ENCODE data around the gene TDRD7.
A peak's percentile ranks its signal among the peaks of the same experiment; 100 is the strongest.

Gene TDRD7

DNA sequence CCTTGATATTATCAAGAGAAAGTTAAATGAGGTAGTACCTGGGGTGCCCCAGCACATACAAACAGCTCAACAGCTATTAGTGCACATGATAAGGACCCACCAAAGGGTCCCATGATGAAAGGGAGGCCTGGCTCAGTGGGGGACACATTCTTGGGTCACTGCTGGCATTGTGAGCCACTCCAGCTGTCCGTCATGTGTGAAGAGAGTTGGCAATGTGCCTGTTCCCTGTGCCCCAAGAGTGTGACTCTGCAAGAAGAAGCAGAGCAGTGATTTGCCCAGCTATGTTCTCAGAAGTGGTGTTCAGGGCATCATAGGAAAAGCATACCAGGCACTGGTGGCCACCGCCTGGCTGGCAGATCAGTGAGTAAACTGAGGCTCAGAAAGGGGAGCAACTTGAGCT is 37.1 kb upstream of the TDRD7 start:
- Histone ChIP-seq H3K9ac (ENCODE audit: low read length) (no peak overlapping the region), H3K4me1 (ENCODE audit: control insufficient read depth, low read depth, low read length) (no peaks in the 10 kb centered on the region), H3K36me3 (ENCODE audit: control insufficient read depth, low read depth, low read length) (no peaks in the 10 kb centered on the region), H3K9me3 (ENCODE audit: control insufficient read depth, low read depth, low read length) (no peaks in the 10 kb centered on the region), H3K27ac (ENCODE audit: low read length) (no peak overlapping the region), H3K27me3 (ENCODE audit: control insufficient read depth, insufficient read depth, low read length) (no peaks in the 10 kb centered on the region), H3K4me3 (ENCODE audit: low read length) (no peak overlapping the region)

DNA sequence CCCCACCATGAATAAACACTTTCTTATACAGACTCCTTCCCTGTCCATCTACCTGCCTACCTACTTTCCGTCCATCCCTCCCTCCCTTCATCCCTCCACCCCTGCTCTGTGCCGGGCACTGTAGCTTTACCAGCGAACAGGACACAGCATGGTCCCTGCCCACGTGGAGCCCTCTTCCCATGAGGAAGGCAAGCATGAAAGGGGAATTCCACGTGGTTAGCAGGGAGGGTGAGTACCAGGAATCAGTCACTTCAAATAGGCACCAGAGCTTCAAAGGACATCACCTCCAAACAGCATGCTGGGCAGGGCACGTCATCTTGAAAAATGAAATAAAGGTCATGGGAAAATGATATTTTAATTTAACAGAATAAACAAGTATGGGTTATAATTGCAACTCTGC is 35.0 kb upstream of the TDRD7 start:
- no peaks in the 10 kb centered on the region for H3K9me3 ChIP-seq (ENCODE audit: control insufficient read depth, low read depth, low read length)
- no peaks in the 10 kb centered on the region for H3K36me3 ChIP-seq (ENCODE audit: control insufficient read depth, low read depth, low read length)
- H3K27ac ChIP-seq (ENCODE audit: low read length), result no peak overlapping the region
- no peak overlapping the region for H3K4me3 ChIP-seq (ENCODE audit: low read length)
- no peak overlapping the region for H3K9ac ChIP-seq (ENCODE audit: low read length)
- H3K4me1 ChIP-seq (ENCODE audit: control insufficient read depth, low read depth, low read length), result no peaks in the 10 kb centered on the region
- H3K27me3 ChIP-seq (ENCODE audit: control insufficient read depth, insufficient read depth, low read length), result no peaks in the 10 kb centered on the region

DNA sequence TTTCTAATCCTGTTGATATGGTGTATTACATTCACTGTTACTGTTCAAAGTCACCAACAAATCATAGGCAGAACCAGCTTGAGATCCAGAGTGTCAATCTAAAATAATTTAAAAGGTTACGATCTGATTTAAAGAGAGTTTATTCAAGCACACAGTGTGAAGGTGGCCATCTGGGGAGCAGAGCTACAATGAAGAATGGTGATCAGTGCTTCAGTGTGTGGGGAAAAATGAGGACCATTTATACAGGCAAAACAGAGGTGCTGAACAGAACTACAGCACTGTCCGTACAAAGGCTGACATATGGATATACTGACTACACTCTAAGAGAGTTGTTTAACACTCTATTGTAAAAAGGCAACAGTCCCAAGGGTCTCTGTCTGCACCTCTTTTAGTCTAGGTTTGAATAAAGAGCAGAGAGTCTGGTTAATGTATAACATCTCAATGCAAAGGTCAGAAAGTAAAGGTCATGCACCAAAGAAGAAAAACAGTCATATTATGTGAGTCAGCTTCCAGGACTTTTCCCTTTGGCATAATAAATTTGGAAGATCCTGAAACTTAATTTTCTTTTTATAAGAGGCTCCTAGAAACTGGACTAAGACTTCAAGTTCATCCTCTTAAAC is 29.7 kb upstream of the TDRD7 start:
- no peaks in the 10 kb centered on the region for H3K4me1 ChIP-seq (ENCODE audit: control insufficient read depth, low read depth, low read length)
- H3K9ac ChIP-seq (ENCODE audit: low read length), result no peak overlapping the region
- no peak overlapping the region for H3K4me3 ChIP-seq (ENCODE audit: low read length)
- peaks cover 1% of the 10 kb centered on the region for H3K27me3 ChIP-seq (ENCODE audit: control insufficient read depth, insufficient read depth, low read length)
- no peak overlapping the region for H3K27ac ChIP-seq (ENCODE audit: low read length)
- H3K36me3 ChIP-seq (ENCODE audit: control insufficient read depth, low read depth, low read length), result no peaks in the 10 kb centered on the region
- H3K9me3 ChIP-seq (ENCODE audit: control insufficient read depth, low read depth, low read length), result no peaks in the 10 kb centered on the region

DNA sequence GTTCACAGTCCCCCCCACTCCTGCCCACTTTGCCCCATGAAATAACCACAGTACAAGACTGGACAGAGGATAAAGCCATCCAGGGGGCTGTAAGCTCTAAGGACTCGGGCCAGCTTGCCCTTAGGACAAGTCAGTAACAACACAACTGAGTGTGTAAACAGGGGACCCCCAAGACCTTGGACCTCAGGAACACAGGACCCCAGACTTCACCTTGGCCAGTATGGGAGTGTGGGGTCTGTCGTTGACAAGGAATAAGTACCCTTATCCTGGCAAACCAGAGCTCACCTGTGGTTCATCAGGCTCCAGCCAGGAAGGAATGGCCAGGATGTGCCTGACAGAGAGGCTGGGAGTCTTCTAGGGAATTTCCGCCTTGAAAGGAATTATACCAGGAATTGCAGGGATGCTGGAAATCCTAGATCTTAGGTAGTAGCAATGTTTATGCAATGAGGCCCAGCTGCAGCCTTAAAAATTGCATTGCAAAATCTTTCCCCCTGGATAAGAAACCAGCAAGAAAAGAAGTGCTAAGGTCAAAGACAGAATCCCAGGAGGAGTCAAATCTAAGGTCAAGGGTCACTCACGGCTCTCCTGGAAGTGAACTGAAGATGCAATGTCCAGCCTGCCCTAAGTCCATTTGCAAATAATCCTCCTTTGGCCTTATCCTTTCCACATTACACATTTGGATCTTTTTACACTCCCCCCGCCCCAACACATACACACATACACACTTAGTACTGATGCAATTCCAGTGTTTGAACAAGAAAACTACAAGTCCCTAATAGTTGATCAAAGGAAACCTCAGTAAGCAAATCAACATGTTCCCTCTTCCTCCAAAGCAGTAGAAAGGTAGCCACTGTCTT is 27.3 kb upstream of the TDRD7 start:
- Histone ChIP-seq H3K27me3 (ENCODE audit: control insufficient read depth, insufficient read depth, low read length) (peaks cover 9% of the 10 kb centered on the region), H3K4me3 (ENCODE audit: low read length) (no peak overlapping the region), H3K4me1 (ENCODE audit: control insufficient read depth, low read depth, low read length) (peaks cover 6% of the 10 kb centered on the region), H3K36me3 (ENCODE audit: control insufficient read depth, low read depth, low read length) (no peaks in the 10 kb centered on the region), H3K9me3 (ENCODE audit: control insufficient read depth, low read depth, low read length) (no peaks in the 10 kb centered on the region), H3K27ac (ENCODE audit: low read length) (no peak overlapping the region), H3K9ac (ENCODE audit: low read length) (no peak overlapping the region)

DNA sequence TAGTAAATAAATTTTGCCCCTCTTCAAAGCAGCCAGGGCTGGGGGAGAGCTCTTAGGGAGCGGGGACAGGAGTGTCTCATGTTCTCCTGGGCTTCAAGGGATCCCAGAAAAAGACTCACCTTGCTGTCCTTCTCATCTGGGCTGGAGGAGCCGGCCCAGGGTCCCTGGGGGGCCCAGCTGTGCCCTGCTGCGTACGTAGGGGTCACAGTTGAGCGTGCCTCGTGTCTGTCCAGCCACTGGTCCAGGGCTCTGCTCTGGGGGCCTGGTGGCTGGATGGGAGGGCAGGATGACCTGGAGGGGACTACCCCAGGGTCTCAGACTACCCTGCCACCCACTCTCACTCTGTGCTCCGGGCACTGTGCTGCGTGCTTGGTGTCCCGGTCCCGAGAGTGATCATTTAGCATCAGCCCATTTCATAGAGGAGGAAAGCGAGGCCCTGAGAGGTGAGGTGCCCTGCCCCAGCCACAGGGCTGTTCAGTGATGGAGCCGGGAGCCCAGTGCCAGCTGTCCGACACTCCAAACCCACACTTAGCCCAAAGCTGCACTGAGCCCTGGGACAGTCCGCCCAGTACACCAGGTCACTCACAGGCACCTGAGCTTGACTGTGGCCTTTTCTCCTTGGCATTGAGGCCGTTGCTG is 26.2 kb upstream of the TDRD7 start:
- peaks cover 6% of the 10 kb centered on the region for H3K4me1 ChIP-seq (ENCODE audit: control insufficient read depth, low read depth, low read length)
- H3K27me3 ChIP-seq (ENCODE audit: control insufficient read depth, insufficient read depth, low read length), result peaks cover 9% of the 10 kb centered on the region
- H3K9ac ChIP-seq (ENCODE audit: low read length), result no peak overlapping the region
- H3K36me3 ChIP-seq (ENCODE audit: control insufficient read depth, low read depth, low read length), result no peaks in the 10 kb centered on the region
- no peak overlapping the region for H3K27ac ChIP-seq (ENCODE audit: low read length)
- H3K4me3 ChIP-seq (ENCODE audit: low read length), result no peak overlapping the region
- no peaks in the 10 kb centered on the region for H3K9me3 ChIP-seq (ENCODE audit: control insufficient read depth, low read depth, low read length)

DNA sequence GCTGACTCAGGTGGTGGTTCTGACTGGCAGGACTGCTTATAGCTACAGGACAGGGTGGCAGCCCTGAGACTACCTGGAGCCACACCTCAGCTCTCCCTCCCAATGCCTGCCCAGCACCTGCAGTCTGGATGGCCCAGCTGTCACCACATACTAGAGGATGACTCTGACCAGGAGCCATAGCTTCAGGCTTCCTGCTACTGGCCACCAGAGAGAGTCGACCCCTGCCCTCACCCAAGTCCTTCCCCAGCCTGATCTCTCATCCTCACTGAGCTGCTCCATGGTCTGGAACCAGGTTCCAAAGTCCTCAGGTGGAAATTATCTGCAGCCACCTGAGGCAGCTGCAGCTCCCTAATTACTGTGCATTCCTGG is 25.6 kb upstream of the TDRD7 start:
- Histone ChIP-seq H3K27ac (ENCODE audit: low read length) (no peak overlapping the region), H3K27me3 (ENCODE audit: control insufficient read depth, insufficient read depth, low read length) (peaks cover 9% of the 10 kb centered on the region), H3K9me3 (ENCODE audit: control insufficient read depth, low read depth, low read length) (no peaks in the 10 kb centered on the region), H3K36me3 (ENCODE audit: control insufficient read depth, low read depth, low read length) (no peaks in the 10 kb centered on the region), H3K4me1 (ENCODE audit: control insufficient read depth, low read depth, low read length) (peaks cover 6% of the 10 kb centered on the region), H3K4me3 (ENCODE audit: low read length) (no peak overlapping the region), H3K9ac (ENCODE audit: low read length) (no peak overlapping the region)

DNA sequence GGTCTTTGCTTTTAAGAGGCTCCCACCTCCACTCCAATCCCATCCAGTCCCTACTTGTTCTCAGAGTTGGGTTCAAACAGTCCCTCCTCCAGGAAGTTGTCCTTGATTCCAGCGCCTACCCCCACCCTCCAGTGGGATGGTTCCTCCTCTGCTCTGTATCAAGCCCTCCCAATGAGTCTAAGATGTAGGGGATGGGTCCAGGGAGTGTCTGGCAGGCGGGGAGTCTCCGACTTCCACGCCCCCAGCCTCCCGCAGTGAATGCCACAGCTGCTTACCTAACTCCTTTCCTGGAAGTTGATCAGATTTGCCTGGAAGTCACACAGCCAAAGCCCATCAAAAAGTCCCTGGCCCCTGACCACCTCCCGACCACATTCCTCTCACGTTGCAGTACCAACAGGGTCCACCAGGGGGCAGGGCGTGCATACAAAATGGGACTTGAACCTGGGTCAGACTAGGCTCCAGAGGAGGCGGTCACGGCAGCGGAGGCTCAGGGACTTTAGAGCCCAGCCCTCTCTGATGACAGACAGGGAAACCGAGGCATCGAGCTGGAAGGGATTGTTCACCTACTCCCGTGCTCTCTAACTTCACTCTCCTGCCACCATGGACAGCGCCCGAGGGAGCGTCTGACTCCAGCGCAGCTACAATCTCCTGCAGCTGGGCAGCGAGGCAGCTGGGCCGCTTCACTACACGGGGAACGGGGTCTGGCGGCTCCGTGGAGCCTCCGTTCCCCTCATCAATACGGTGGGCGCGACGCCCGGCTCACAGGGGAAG is 25.0 kb upstream of the TDRD7 start:
- Histone ChIP-seq H3K27ac (ENCODE audit: low read length) (no peak overlapping the region), H3K9me3 (ENCODE audit: control insufficient read depth, low read depth, low read length) (no peaks in the 10 kb centered on the region), H3K27me3 (ENCODE audit: control insufficient read depth, insufficient read depth, low read length) (peaks cover 9% of the 10 kb centered on the region), H3K4me1 (ENCODE audit: control insufficient read depth, low read depth, low read length) (peaks cover 6% of the 10 kb centered on the region), H3K4me3 (ENCODE audit: low read length) (peak overlapping the region; percentile 34), H3K36me3 (ENCODE audit: control insufficient read depth, low read depth, low read length) (no peaks in the 10 kb centered on the region), H3K9ac (ENCODE audit: low read length) (no peak overlapping the region)

DNA sequence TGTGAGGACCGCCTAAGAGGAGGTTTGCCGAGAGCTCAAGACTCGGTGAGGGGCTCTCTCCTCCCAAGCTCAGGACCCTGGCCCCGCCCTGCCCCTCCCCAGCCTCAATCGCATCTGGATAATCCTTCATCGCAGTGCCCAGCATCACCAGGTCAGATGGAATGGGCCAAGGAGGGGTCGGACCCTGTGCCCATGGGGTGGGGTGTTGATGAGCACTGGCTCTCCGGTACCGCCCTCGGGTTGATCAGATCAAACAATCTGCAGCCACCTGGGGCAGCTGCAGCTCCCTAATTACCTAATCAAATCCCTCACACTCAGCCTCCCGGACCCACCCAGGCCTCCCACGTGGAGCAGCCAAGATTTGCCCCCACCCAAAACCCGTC is 24.4 kb upstream of the TDRD7 start:
- Histone ChIP-seq H3K9ac (ENCODE audit: low read length) (no peak overlapping the region), H3K36me3 (ENCODE audit: control insufficient read depth, low read depth, low read length) (no peaks in the 10 kb centered on the region), H3K27ac (ENCODE audit: low read length) (no peak overlapping the region), H3K27me3 (ENCODE audit: control insufficient read depth, insufficient read depth, low read length) (peaks cover 9% of the 10 kb centered on the region), H3K4me1 (ENCODE audit: control insufficient read depth, low read depth, low read length) (peaks cover 6% of the 10 kb centered on the region), H3K9me3 (ENCODE audit: control insufficient read depth, low read depth, low read length) (no peaks in the 10 kb centered on the region), H3K4me3 (ENCODE audit: low read length) (peak overlapping the region; percentile 34)

DNA sequence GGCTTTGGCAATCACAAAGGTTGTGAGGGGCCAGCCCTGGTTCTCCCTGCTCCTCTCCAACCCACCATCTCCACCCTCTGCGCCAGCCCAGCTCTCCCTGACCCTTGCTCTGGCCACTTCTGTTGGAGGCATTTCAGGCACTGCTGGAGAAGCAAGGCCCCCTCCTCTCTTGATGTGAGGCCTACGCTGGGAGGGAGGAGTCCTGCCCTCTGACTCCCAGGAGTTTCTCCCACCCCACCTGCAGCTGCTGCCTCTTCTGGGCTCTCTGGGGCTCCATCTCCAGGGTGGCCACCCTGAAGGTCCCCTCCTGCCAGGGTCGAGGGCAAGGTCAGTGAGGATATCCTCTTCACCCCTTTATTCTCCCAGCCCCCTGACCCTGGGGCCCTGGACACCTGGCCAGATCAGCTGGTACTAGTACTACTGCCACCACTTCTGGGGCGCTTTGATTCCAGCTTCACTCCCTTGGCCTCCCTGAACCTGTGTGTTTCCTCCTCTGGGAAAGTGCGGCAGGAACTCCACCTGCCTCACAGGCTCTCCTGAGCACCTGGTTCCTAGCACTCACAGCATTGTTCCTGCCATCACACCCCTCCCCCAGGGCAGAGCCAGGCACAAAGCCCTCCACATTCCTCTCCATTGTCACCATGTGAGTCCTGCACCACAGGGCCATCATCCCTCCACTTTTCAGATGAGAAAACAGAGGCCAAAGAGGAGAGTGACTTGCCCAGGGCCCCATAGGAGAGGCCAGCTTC is 23.8 kb upstream of the TDRD7 start:
- Histone ChIP-seq H3K27ac (ENCODE audit: low read length) (no peak overlapping the region), H3K27me3 (ENCODE audit: control insufficient read depth, insufficient read depth, low read length) (peaks cover 9% of the 10 kb centered on the region), H3K4me3 (ENCODE audit: low read length) (no peak overlapping the region), H3K9me3 (ENCODE audit: control insufficient read depth, low read depth, low read length) (no peaks in the 10 kb centered on the region), H3K4me1 (ENCODE audit: control insufficient read depth, low read depth, low read length) (peaks cover 6% of the 10 kb centered on the region), H3K9ac (ENCODE audit: low read length) (no peak overlapping the region), H3K36me3 (ENCODE audit: control insufficient read depth, low read depth, low read length) (no peaks in the 10 kb centered on the region)

DNA sequence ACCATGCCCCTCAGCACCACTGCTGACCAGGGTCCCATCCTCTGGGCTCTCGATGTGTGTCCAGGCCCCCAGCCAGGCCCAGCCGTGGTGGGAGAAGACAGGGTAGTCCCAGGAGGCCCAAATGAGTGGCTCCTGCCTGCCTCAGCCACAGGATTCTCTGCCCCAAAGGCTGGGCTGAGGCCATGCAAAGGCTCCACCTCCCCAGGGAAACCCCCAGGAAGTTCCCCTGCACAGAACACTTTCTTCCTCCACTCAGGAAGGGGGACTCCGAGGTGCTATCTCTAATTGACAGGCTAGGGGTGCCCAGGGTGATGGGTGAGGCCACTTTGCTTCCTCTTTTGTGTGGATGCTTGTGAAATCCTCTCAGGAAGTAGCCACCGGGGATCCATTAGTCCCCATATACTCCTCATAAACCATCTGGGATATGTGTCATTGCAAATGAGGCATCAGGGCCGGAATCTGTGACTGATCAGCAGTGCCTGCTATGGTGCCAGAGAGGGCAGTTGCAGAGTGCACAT is 23.1 kb upstream of the TDRD7 start:
- Histone ChIP-seq H3K9ac (ENCODE audit: low read length) (no peak overlapping the region), H3K9me3 (ENCODE audit: control insufficient read depth, low read depth, low read length) (no peaks in the 10 kb centered on the region), H3K4me3 (ENCODE audit: low read length) (no peak overlapping the region), H3K27me3 (ENCODE audit: control insufficient read depth, insufficient read depth, low read length) (peaks cover 9% of the 10 kb centered on the region), H3K4me1 (ENCODE audit: control insufficient read depth, low read depth, low read length) (peaks cover 6% of the 10 kb centered on the region), H3K27ac (ENCODE audit: low read length) (no peak overlapping the region), H3K36me3 (ENCODE audit: control insufficient read depth, low read depth, low read length) (no peaks in the 10 kb centered on the region)

DNA sequence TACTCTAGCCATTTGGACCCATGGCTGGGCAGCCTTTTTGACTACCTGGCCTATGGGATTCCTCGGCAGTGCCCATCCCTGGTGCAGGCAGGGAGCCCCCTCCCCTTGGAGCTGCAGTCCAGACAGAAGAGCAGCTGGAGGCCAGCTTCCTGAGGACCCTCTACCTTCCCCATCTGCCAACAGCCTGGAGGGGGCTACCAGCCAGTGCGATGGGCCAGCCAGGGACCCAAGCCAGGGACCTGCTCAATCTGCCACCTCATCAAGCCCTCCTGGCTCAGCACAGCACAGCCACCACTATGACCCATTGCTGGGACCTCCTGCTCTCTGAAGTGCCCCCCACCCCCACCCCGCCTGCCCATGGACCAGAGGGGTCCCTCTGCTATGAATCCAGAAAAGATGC is 22.6 kb upstream of the TDRD7 start:
- Histone ChIP-seq H3K27me3 (ENCODE audit: control insufficient read depth, insufficient read depth, low read length) (peaks cover 9% of the 10 kb centered on the region), H3K9ac (ENCODE audit: low read length) (no peak overlapping the region), H3K4me1 (ENCODE audit: control insufficient read depth, low read depth, low read length) (peaks cover 6% of the 10 kb centered on the region), H3K9me3 (ENCODE audit: control insufficient read depth, low read depth, low read length) (no peaks in the 10 kb centered on the region), H3K27ac (ENCODE audit: low read length) (no peak overlapping the region), H3K36me3 (ENCODE audit: control insufficient read depth, low read depth, low read length) (no peaks in the 10 kb centered on the region), H3K4me3 (ENCODE audit: low read length) (no peak overlapping the region)
